ENCODE results near the gene PROX2.

Gene PROX2

DNA sequence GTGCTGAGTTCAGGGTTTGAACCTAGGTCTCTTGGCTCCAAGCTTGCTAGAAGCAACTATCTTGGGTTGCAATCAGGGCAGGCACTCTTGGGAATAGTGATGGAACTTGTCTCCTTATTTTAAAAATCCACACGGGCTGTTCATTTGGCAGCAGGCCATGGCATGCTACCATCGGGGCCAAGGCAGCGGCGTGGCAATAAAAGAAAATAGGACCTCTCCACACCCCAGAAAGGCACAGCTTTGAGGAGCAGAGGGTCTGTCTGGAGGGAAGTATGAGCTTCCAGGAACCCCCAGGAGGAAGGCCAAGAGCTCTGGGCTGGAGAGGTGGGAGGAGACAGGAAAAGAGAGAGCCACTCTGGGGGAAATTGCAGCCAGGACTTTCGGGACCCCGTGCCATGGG, 31.8 kb upstream of the PROX2 start:
- H3K36me3 ChIP-seq (ENCODE audit: insufficient read depth, low read length), result peaks cover 19% of the 10 kb centered on the region
- H3K4me1 ChIP-seq (ENCODE audit: insufficient read depth, low read length), result peaks cover 19% of the 10 kb centered on the region
- H3K4me3 ChIP-seq (ENCODE audit: low read depth in 1 of 2, low read length in 2 of 2), result no peak overlapping the region
- H3K27me3 ChIP-seq (ENCODE audit: control insufficient read depth in 1 of 2, insufficient read depth in 2 of 2, low read length in 2 of 2), result no peaks in the 10 kb centered on the region
- H3K9ac ChIP-seq (ENCODE audit: low read length), result no peak overlapping the region
- no peaks in the 10 kb centered on the region for H3K9me3 ChIP-seq (ENCODE audit: low read length)
- H3K27ac ChIP-seq (ENCODE audit: low read depth, low read length), result no peak overlapping the region

DNA sequence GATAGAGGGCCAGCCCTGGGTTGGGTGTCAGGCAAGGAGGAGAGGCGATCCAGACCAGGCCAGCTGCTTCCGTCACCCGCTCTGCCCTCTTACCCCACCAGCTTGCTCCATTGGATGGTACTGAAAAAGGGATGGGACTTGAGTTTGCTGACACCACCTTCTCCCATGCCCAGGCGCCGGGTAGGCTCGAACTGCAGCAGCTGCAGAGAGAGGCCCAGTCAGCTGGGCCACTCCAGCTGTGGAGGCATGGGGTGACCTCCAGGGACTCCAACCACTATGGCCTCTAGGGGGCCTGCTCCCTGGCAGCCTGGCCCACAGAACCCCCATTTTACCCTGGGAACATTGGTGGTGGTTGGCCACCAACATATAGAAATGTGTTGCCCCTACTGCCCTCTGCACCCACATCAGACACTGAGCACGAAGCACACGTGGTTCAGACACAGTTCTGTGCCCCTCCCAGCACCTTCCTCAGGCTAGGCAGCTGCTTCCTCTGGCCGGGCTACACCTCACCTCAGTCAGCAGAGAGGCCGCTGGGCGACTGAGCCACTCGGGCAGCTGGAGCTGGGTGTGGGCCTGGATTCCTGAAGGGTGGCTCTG, 31.1 kb upstream of the PROX2 start:
- Histone ChIP-seq H3K9ac (ENCODE audit: low read length) (no peak overlapping the region), H3K4me1 (ENCODE audit: insufficient read depth, low read length) (peaks cover 19% of the 10 kb centered on the region), H3K36me3 (ENCODE audit: insufficient read depth, low read length) (peaks cover 26% of the 10 kb centered on the region)

DNA sequence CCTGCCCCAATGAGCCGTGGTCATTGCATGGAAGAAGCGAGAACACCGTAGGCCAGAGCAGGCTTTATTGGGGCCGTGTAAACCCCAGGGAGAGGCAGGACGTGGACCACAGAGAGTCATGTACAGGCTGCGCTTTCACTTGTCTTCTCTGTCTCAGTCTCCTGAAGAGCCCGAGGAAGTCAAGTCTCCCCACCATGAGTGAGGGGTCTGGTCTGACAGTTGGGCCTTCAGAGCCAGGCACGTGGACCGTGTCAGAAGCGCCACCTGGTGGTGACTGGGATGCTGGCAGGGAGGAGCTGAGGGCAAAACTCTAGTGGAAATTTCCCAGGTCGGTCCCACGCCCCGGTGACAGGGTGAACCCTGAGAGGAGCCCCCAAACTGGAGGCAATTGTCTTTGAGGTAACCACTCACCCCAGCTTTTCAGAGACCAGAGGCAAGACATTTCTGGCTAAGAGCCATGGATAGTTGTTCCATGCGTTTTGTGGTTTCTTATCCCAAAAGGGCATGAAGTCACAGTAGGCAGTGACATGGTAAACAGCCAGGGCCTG, 29.7 kb upstream of the PROX2 start:
- Histone ChIP-seq H3K4me3 (ENCODE audit: low read depth in 1 of 2, low read length in 2 of 2) (no peak overlapping the region), H3K27ac (ENCODE audit: low read depth, low read length) (no peak overlapping the region), H3K4me1 (ENCODE audit: insufficient read depth, low read length) (peaks cover 19% of the 10 kb centered on the region), H3K27me3 (ENCODE audit: control insufficient read depth in 1 of 2, insufficient read depth in 2 of 2, low read length in 2 of 2) (no peaks in the 10 kb centered on the region), H3K9ac (ENCODE audit: low read length) (no peak overlapping the region), H3K9me3 (ENCODE audit: low read length) (no peaks in the 10 kb centered on the region), H3K36me3 (ENCODE audit: insufficient read depth, low read length) (peaks cover 39% of the 10 kb centered on the region)

More for the DNA sequence above, 31.1 kb upstream of the PROX2 start:
- Histone ChIP-seq H3K4me3 (ENCODE audit: low read depth in 1 of 2, low read length in 2 of 2) (no peak overlapping the region), H3K27ac (ENCODE audit: low read depth, low read length) (no peak overlapping the region), H3K9me3 (ENCODE audit: low read length) (no peaks in the 10 kb centered on the region), H3K27me3 (ENCODE audit: control insufficient read depth in 1 of 2, insufficient read depth in 2 of 2, low read length in 2 of 2) (no peaks in the 10 kb centered on the region)

DNA sequence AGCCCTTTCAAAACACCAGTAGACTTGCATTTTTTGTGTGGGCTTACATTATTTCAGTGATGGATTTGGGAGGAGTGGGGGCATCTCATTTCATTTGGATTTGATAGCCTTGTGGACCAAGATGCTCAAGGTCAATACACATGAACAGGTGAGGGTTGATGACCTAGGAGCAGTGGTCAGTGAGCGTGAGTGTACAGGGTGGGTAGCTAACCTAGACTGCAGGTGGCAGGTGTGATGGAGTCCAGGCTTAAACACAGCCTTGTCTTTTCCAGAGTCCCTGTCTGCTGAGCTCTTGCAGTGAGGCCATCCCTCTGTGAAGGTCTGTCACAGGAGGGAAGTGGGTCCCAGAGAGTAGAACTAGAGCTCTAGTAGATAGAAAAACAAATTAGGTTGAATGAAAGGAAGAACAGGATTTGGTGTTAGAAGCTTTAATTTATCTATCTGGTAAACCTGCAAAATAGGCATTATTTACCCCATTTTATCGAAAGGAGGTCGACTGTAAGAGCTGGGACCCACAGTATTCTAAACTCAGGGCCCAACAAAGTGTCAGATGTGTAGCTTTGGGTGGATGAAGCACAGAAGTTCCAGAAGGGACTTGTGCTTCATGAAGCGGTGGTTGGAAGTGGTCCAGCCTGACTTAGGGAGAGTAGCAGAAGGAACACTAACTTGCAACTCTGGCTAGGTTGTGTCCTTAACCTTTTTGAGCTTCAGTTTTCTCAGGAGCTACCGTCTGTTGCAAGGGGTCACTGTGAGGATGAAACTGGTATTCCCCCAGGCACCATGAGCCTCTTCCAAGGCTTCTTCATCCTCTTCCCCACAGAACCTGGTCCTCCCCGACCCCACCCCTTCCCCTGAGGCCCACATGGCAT, 28.9 kb upstream of the PROX2 start:
- Histone ChIP-seq H3K9ac (ENCODE audit: low read length) (no peak overlapping the region), H3K27me3 (ENCODE audit: control insufficient read depth in 1 of 2, insufficient read depth in 2 of 2, low read length in 2 of 2) (no peaks in the 10 kb centered on the region), H3K4me1 (ENCODE audit: insufficient read depth, low read length) (peaks cover 19% of the 10 kb centered on the region), H3K36me3 (ENCODE audit: insufficient read depth, low read length) (peaks cover 47% of the 10 kb centered on the region), H3K4me3 (ENCODE audit: low read depth in 1 of 2, low read length in 2 of 2) (no peak overlapping the region), H3K9me3 (ENCODE audit: low read length) (no peaks in the 10 kb centered on the region), H3K27ac (ENCODE audit: low read depth, low read length) (no peak overlapping the region)

DNA sequence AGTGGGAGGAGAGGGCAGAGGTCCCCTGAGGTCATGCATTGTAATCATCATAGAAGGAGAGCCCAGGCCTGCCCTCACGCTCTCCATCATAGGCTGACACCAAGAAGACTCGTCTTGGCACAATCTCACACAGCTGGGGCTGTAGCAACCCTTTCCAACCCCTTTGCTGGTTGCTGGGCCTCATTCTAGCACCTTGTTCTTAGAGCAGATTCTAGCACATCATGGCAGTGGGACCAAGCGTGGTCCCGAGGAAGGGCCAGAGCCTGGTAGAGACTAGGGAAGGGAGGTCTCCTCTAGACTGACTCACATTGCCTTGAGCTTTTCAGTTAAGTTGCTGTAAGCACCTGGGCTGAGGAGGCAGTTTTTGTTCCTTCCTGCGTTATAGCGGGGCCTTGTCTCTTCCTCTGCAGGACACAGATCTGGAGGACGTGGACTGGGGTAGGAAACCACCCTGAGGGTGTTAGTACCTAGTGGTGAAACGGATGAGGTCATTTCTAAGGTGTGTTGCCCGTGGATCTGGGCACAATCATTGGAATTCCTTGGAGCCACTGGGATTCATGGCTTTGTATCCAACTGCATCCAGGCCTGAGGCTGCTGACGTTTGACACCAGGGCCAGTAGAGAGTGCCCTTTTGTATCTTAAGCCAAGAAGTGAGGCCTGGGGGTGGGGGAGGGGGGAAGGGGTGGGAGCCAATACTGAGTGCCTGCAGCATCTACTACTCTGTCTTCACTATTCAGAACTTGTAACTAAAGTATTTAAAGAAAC, 27.2 kb upstream of the PROX2 start:
- peaks cover 17% of the 10 kb centered on the region for H3K4me1 ChIP-seq (ENCODE audit: insufficient read depth, low read length)
- H3K9ac ChIP-seq (ENCODE audit: low read length), result no peak overlapping the region
- no peak overlapping the region for H3K27ac ChIP-seq (ENCODE audit: low read depth, low read length)
- H3K36me3 ChIP-seq (ENCODE audit: insufficient read depth, low read length), result peaks cover 65% of the 10 kb centered on the region
- H3K9me3 ChIP-seq (ENCODE audit: low read length), result no peaks in the 10 kb centered on the region
- no peak overlapping the region for H3K4me3 ChIP-seq (ENCODE audit: low read depth in 1 of 2, low read length in 2 of 2)
- H3K27me3 ChIP-seq (ENCODE audit: control insufficient read depth in 1 of 2, insufficient read depth in 2 of 2, low read length in 2 of 2), result no peaks in the 10 kb centered on the region

DNA sequence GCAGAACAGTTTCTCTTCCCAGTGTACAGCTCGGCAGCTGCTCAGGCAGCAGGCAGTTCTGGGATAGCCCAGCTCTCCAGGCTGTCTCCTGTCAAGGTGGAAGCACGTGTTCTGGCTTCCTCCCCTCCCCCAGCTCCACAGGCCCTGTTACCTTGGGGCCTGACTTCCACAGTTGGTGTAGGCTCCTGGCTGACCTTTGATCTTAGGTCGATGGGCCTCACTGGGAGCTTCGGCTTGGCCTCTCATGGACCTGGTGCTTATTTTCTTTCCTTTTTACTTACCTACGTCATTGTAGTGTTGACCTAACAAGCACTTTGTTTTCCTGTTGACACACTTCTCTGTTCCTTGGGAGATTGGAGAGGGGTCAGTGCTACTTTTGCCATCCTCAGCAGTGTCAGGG, 22.7 kb upstream of the PROX2 start:
- Histone ChIP-seq H3K9ac (ENCODE audit: low read length) (no peak overlapping the region), H3K9me3 (ENCODE audit: low read length) (no peaks in the 10 kb centered on the region), H3K36me3 (ENCODE audit: insufficient read depth, low read length) (peaks cover 90% of the 10 kb centered on the region), H3K27ac (ENCODE audit: low read depth, low read length) (no peak overlapping the region), H3K4me1 (ENCODE audit: insufficient read depth, low read length) (no peaks in the 10 kb centered on the region), H3K4me3 (ENCODE audit: low read depth in 1 of 2, low read length in 2 of 2) (no peak overlapping the region), H3K27me3 (ENCODE audit: control insufficient read depth in 1 of 2, insufficient read depth in 2 of 2, low read length in 2 of 2) (no peaks in the 10 kb centered on the region)

DNA sequence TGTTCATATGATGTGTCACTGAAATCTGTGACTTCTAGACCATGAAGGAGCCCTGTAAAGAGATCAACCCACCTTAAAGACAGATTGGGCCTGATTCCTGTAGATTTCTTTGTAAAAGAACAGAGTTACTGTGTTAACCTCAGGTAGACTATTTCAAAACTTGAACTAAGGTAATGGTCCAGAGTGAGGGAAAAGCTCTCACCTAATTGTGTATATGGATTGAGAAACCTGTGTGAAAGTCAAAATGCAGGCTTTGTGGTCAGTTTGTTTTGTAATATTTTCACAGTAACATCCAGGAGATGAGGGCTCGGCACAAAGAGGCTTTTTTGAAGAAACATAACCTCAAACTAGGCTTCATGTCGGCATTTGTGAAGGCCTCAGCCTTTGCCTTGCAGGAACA, 22.1 kb upstream of the PROX2 start:
- Histone ChIP-seq H3K27ac (ENCODE audit: low read depth, low read length) (no peak overlapping the region), H3K4me1 (ENCODE audit: insufficient read depth, low read length) (no peaks in the 10 kb centered on the region), H3K9ac (ENCODE audit: low read length) (no peak overlapping the region), H3K27me3 (ENCODE audit: control insufficient read depth in 1 of 2, insufficient read depth in 2 of 2, low read length in 2 of 2) (no peaks in the 10 kb centered on the region), H3K36me3 (ENCODE audit: insufficient read depth, low read length) (peaks cover 94% of the 10 kb centered on the region), H3K9me3 (ENCODE audit: low read length) (no peaks in the 10 kb centered on the region), H3K4me3 (ENCODE audit: low read depth in 1 of 2, low read length in 2 of 2) (no peak overlapping the region)

DNA sequence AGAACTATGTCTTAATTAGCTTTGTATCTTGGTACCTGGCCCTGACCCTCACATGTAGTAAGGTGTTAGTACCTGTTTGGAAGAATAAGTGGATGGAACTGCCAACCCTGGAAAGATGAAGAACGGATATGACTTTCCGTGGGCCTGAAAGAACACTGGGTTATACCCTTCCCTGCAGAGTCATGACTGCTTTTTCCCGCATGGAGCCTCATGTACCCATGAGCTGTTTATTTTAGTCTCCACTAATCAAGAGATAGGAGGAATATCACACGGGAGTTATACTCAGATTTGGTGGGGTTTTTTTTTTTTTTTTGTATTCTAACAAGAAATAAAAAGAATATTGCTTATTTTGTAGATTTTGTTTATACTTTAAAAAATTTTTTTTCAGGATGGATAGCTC, 21.7 kb upstream of the PROX2 start:
- Histone ChIP-seq H3K4me1 (ENCODE audit: insufficient read depth, low read length) (no peaks in the 10 kb centered on the region), H3K9me3 (ENCODE audit: low read length) (no peaks in the 10 kb centered on the region), H3K27ac (ENCODE audit: low read depth, low read length) (no peak overlapping the region), H3K4me3 (ENCODE audit: low read depth in 1 of 2, low read length in 2 of 2) (no peak overlapping the region), H3K27me3 (ENCODE audit: control insufficient read depth in 1 of 2, insufficient read depth in 2 of 2, low read length in 2 of 2) (no peaks in the 10 kb centered on the region), H3K9ac (ENCODE audit: low read length) (no peak overlapping the region), H3K36me3 (ENCODE audit: insufficient read depth, low read length) (peaks cover 94% of the 10 kb centered on the region)

DNA sequence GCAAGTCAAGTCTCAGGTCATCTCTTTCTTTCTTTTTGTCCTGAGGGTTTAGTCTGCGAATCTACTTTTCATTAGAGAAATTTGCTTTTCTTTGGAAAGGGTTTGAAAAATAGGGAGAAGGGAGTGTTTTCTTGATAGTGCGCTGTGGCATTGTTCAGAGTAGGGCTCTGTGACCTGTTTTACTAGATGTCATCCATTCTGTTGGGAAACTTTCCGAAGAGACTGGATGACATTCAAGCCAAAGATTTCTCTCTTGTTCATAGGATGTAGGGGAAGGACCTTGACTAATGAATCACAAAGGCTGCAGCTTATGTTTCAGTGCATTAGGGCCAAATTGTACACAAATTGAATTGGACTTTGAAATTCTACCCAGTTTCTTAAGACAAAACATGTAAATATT, 20.5 kb upstream of the PROX2 start:
- peaks cover 94% of the 10 kb centered on the region for H3K36me3 ChIP-seq (ENCODE audit: insufficient read depth, low read length)
- no peak overlapping the region for H3K4me3 ChIP-seq (ENCODE audit: low read depth in 1 of 2, low read length in 2 of 2)
- H3K27ac ChIP-seq (ENCODE audit: low read depth, low read length), result no peak overlapping the region
- H3K4me1 ChIP-seq (ENCODE audit: insufficient read depth, low read length), result no peaks in the 10 kb centered on the region
- H3K27me3 ChIP-seq (ENCODE audit: control insufficient read depth in 1 of 2, insufficient read depth in 2 of 2, low read length in 2 of 2), result no peaks in the 10 kb centered on the region
- no peaks in the 10 kb centered on the region for H3K9me3 ChIP-seq (ENCODE audit: low read length)
- no peak overlapping the region for H3K9ac ChIP-seq (ENCODE audit: low read length)

DNA sequence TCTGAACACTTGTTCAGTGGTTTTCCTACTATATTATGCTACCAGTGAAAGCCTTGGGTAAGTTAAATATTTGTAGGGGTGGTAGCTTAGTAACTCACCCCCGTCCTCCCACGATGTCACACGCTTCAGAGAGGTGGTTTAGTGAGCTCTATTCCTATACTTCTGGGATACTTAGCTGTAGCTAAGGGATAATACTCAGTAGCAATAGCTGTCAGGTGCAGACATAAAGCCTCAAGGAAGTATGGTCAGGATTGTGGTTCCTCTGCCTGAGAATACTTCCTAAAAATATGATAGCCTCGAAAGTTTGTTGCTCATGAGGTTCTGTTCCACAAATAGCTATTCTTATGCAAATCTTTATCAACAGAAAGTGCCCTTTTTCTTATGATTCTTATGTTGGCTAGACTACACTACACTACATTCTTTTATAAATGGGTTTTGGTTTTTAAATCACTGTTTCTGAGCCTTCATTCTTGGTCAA, 17.7 kb upstream of the PROX2 start:
- no peak overlapping the region for H3K4me3 ChIP-seq (ENCODE audit: low read depth in 1 of 2, low read length in 2 of 2)
- H3K9me3 ChIP-seq (ENCODE audit: low read length), result no peaks in the 10 kb centered on the region
- peaks cover 86% of the 10 kb centered on the region for H3K36me3 ChIP-seq (ENCODE audit: insufficient read depth, low read length)
- peaks cover under 1% of the 10 kb centered on the region for H3K4me1 ChIP-seq (ENCODE audit: insufficient read depth, low read length)
- H3K9ac ChIP-seq (ENCODE audit: low read length), result no peak overlapping the region
- H3K27ac ChIP-seq (ENCODE audit: low read depth, low read length), result no peak overlapping the region
- no peaks in the 10 kb centered on the region for H3K27me3 ChIP-seq (ENCODE audit: control insufficient read depth in 1 of 2, insufficient read depth in 2 of 2, low read length in 2 of 2)

DNA sequence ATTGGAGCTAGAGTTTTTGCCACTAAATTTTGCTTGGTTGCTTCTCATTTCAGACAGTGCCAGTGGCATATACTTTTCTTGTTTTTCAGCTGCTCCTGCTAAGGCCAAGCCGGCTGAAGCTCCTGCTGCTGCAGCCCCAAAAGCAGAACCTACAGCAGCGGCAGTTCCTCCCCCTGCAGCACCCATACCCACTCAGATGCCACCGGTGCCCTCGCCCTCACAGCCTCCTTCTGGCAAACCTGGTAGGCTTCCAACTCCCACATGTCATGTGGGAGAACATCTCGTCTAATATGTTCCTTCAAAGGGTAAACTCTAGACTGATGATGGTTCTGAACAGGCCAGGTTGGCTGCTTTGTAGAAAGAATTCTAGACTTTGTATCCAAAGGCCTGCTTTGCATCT, 16.8 kb upstream of the PROX2 start:
- H3K27ac ChIP-seq (ENCODE audit: low read depth, low read length), result no peak overlapping the region

More for the DNA sequence above, 16.8 kb upstream of the PROX2 start:
- Histone ChIP-seq H3K9ac (ENCODE audit: low read length) (no peak overlapping the region), H3K36me3 (ENCODE audit: insufficient read depth, low read length) (peaks cover 78% of the 10 kb centered on the region), H3K27me3 (ENCODE audit: control insufficient read depth in 1 of 2, insufficient read depth in 2 of 2, low read length in 2 of 2) (no peaks in the 10 kb centered on the region), H3K4me1 (ENCODE audit: insufficient read depth, low read length) (peaks cover 10% of the 10 kb centered on the region), H3K4me3 (ENCODE audit: low read depth in 1 of 2, low read length in 2 of 2) (no peak overlapping the region), H3K9me3 (ENCODE audit: low read length) (no peaks in the 10 kb centered on the region)
